Left ventricle myocardium inferior (tissue), 1 donor: ENCODE results near the gene FRMD6. TPM values are rescaled to one million over a fixed set of nuclear protein-coding genes. Genes with fewer than 3 reads are reported as not detected.

ENCODE experiments used
- DNase-seq: peaks from one replicate; pipeline ENCODE4 v3.0.0-alpha.2; 2020
- H3K27ac ChIP-seq: fragments of 200-600 bp; replicated peaks from 2 replicates; pipeline ENCODE4 v1.8.0; 2021
- H3K27me3 ChIP-seq: fragments of 200-600 bp; 2 replicates; pipeline ENCODE4 v1.8.0; 2021; ENCODE audit warnings: low read depth
- H3K36me3 ChIP-seq: fragments of 200-600 bp; 2 replicates; pipeline ENCODE4 v1.8.0; 2021
- H3K4me1 ChIP-seq: fragments of 200-600 bp; 2 replicates; pipeline ENCODE4 v1.8.0; 2021
- H3K4me3 ChIP-seq: fragments of 200-600 bp; 2 replicates; pipeline ENCODE4 v1.8.0; 2021; ENCODE audit warnings: mild to moderate bottlenecking, moderate library complexity
- H3K9me3 ChIP-seq: fragments of 200-600 bp; replicated peaks from 2 replicates; pipeline ENCODE4 v1.8.0; 2021
- intact Hi-C: fragments of 100-400 bp; cut with micrococcal nuclease; formaldehyde crosslinking; loops from one replicate; pipeline ENCODE4 v1.11.0; 2022
- long read RNA-seq: library from polyadenylated mRNA; unstranded; transcript quantifications from one replicate; pipeline ENCODE4 v2.0.0, GENCODE V29; 2021
- total RNA-seq: library from RNA; stranded (reverse); fragmentation: NEBNext Ultra II Directional; extraction: Animal tissue kit (Norgen Biotek cat#: 25700); gene quantifications from one replicate; pipeline ENCODE4 v1.2.1, GENCODE V29; 2021
- TF ChIP-seq, protein P1 (sequence below): fragments of 200-600 bp; IDR thresholded peaks from 2 replicates; pipeline ENCODE4 v1.8.0; 2021; ENCODE audit warnings: antibody characterized with exemption, mild to moderate bottlenecking, borderline replicate concordance
- donor health status: DM: no; HTN: yes; CAD: no; lungs with severe emphysema.

FRMD6 gene
- 7.7 TPM for total RNA-seq
- long read RNA-seq, full-length matches to known transcripts: 2 of 4 reads
- long read RNA-seq, partial matches to known transcripts: 0 of 4 reads
- long read RNA-seq, other reads (novel, unspliced or antisense): 2 of 4 reads

DNA sequence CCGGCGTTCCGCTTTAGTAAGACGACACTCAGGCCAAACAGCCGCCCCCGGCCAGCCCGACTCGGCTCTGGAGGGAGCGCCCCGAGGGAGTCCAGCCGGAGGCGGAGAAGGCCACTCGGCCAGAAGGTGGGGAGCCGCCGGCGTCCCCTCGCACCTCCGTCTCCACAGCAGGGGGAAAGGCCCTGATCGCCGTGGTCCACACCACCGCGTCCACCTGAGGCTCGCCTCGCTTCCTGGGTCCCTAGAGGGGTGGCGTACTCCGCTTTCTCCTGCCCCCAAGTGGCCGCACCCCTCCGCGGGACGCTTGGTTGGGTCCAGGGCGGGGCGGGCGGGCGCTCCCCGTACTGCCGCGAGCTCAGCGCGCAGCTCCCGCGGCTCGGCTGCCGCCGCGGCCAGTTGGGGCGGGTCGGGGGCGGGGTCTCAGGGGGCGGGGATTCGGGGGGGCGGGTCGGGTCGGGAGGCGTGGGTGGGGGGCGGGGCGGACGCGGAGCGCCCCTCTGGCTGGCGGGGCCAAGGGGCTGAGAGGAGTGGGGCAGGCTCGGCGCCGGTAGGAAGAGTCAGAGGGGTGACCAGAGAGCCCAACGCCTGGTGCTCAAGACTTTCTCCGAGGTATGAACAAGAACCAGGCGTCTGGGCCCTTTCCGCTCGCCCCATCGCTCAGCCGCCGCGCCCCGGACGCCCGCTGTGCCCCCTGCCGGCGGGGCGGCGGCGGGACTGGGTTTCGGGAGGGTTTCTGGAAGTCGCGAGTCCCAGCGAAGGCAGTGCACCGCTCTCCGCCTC, at the start of gene FRMD6:
Gene FRMD6 (plus strand): TSS at position 523 of the 780 bp plus-strand sequence. CDS start 37,927 bp downstream, outside the sequence.
- peaks cover 57% of the 10 kb centered on the region for H3K4me1 ChIP-seq
- intact Hi-C loops: loop anchor here (10.0 kb wide), 2 partner anchors 53 to 367 kb away; no protein-coding TSS in a partner anchor

DNA sequence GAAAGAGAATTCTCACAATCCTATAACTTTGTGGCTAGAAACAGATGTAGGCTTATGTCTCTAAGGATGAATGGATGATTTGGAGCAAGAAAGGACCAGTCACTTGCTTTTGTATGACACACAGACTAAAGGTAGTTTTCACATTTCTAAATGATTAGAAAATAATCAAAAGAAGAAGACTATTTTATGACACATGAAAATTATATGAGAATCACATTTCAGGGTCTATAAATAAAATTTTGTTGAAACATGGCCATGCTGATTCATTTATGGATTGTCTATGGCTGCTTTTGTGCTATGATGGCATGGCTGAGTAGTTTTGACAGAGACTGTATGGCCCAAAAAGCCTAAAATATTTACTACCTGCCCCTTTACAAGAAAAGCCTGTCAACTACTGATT, 49.4 kb upstream of the FRMD6 start:
- Histone ChIP-seq H3K27ac (no peak overlapping the region), H3K36me3 (no peaks in the 10 kb centered on the region)
- intact Hi-C loops: no loop called here

More for the DNA sequence above, at the start of gene FRMD6:
- H3K27me3 ChIP-seq: no peaks in the 10 kb centered on the region
- TF ChIP-seq, protein P1, sequence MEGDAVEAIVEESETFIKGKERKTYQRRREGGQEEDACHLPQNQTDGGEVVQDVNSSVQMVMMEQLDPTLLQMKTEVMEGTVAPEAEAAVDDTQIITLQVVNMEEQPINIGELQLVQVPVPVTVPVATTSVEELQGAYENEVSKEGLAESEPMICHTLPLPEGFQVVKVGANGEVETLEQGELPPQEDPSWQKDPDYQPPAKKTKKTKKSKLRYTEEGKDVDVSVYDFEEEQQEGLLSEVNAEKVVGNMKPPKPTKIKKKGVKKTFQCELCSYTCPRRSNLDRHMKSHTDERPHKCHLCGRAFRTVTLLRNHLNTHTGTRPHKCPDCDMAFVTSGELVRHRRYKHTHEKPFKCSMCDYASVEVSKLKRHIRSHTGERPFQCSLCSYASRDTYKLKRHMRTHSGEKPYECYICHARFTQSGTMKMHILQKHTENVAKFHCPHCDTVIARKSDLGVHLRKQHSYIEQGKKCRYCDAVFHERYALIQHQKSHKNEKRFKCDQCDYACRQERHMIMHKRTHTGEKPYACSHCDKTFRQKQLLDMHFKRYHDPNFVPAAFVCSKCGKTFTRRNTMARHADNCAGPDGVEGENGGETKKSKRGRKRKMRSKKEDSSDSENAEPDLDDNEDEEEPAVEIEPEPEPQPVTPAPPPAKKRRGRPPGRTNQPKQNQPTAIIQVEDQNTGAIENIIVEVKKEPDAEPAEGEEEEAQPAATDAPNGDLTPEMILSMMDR: peak; percentile 89
- peak; percentile 90 for DNase-seq
- peak within 1 kb of the TSS; percentile 91 for H3K27ac ChIP-seq
- H3K4me3 ChIP-seq: peak within 1 kb of the TSS; percentile 95
- no peaks in the 10 kb centered on the region for H3K9me3 ChIP-seq
- H3K36me3 ChIP-seq: no peaks in the 10 kb centered on the region

DNA sequence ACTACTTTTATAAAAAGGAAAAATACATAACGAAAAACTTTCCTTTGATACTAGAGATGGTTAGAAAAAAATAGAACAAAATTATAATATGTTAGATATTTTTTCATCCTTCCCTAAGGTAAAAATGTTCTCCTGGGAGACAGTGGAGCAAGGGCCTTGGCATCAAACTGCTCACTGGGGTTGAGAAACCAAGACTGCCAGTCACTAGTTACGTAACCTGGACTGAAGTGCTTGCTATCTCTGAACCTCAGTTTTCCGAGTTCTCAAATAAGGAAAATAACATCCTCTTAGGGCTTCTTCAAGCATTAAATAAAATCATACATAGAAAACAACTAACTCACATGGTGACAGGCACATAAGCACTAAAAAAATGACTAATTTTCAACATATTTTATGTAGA, 48.2 kb upstream of the FRMD6 start:
- no peak overlapping the region for H3K27ac ChIP-seq
- intact Hi-C loops: no loop called here
- no peaks in the 10 kb centered on the region for H3K36me3 ChIP-seq
- H3K9me3 ChIP-seq: no peaks in the 10 kb centered on the region
- TF ChIP-seq, protein P1: no peak
- no peaks in the 10 kb centered on the region for H3K4me1 ChIP-seq
- no peak overlapping the region for H3K4me3 ChIP-seq
- DNase-seq: no peak
- H3K27me3 ChIP-seq: peaks cover 8% of the 10 kb centered on the region

More for the DNA sequence above, 49.4 kb upstream of the FRMD6 start:
- Histone ChIP-seq H3K9me3 (no peaks in the 10 kb centered on the region), H3K4me3 (no peak overlapping the region), H3K4me1 (no peaks in the 10 kb centered on the region), H3K27me3 (peaks cover 3% of the 10 kb centered on the region)
- TF ChIP-seq, protein P1: no peak
- no peak for DNase-seq

DNA sequence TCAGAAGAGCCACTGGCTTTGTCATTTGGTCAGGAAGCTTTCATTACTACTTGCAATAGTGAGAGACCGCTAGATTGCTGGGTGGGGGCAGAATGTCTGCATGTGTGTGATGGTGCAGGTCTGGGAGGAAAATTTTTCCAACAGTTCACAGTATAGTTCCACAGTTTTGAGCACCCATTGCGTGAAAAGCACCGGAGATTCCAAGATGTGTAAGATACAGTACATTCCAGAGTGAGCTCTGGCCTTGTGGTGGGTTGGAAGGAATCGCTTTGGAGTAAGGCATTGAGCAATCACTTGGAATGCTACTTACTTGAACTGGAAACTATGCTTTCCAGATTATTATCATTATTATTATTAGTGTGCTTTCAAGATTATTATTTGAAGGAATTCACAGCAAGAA, 47.6 kb upstream of the FRMD6 start:
- Histone ChIP-seq H3K9me3 (no peaks in the 10 kb centered on the region), H3K4me1 (no peaks in the 10 kb centered on the region), H3K27ac (no peak overlapping the region), H3K4me3 (no peak overlapping the region), H3K36me3 (no peaks in the 10 kb centered on the region), H3K27me3 (peaks cover 8% of the 10 kb centered on the region)
- TF ChIP-seq, protein P1: no peak
- intact Hi-C loops: no loop called here
- DNase-seq: no peak

DNA sequence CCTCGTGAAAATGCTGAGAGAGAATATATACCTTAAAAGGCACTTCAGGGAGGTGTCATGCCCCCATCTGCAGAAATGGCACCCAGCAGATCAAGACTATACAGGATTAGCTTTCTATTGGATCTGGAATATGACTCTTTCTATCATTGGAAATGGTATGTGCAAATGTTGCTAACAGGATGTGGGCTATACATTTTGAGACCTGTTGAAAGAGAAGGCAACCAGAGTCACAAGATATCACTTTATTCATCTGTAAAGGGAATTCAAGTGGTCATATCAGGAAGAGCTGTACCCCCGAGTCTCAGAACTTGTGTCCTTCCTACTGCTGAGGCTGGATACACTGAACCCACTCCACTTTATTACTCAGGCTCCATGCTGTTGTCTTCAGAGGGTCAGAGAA, 46.1 kb upstream of the FRMD6 start:
- Histone ChIP-seq H3K4me3 (no peak overlapping the region), H3K27me3 (peaks cover 8% of the 10 kb centered on the region), H3K4me1 (no peaks in the 10 kb centered on the region), H3K36me3 (no peaks in the 10 kb centered on the region), H3K27ac (no peak overlapping the region), H3K9me3 (no peaks in the 10 kb centered on the region)
- TF ChIP-seq, protein P1: no peak
- intact Hi-C loops: no loop called here
- no peak for DNase-seq
